Dendritic cell treated with granulocyte-macrophage colony-stimulating factor and Interleukin-4, amounts not matched to agents 40 ng/mL and 50 ng/mL, for 4 days (primary cell): Measurements from ENCODE around the gene BANK1.

Experiments
- H3K27ac Mint-ChIP-seq: one replicate; pipeline ENCODE4 v1.8.0; 2022; ENCODE audit warnings: mild to moderate bottlenecking, mixed read lengths
- H3K27me3 Mint-ChIP-seq: one replicate; pipeline ENCODE4 v1.8.0; 2022; ENCODE audit warnings: mild to moderate bottlenecking, mixed read lengths
- H3K36me3 Mint-ChIP-seq: one replicate; pipeline ENCODE4 v1.8.0; 2022; ENCODE audit warnings: low read depth, mixed read lengths
- H3K4me1 Mint-ChIP-seq: one replicate; pipeline ENCODE4 v1.8.0; 2022; ENCODE audit warnings: low read depth, mixed read lengths
- H3K4me3 Mint-ChIP-seq: one replicate; pipeline ENCODE4 v1.8.0; 2022; ENCODE audit warnings: mild to moderate bottlenecking, moderate library complexity, mixed read lengths
- H3K9me3 Mint-ChIP-seq: one replicate; pipeline ENCODE4 v1.8.0; 2022; ENCODE audit warnings: mixed read lengths
- intact Hi-C: fragments of 100-400 bp; cut with micrococcal nuclease; formaldehyde crosslinking; loops from one replicate; pipeline ENCODE4 v1.15.0; 2022

Gene BANK1

GRCh38 chr4:101791182-101791558, 640 bp downstream of the BANK1 start:
- Mint-ChIP-seq H3K27me3 (no peaks in the 10 kb centered on the region), H3K4me3 (peak overlapping the region; percentile 87), H3K4me1 (peaks cover 18% of the 10 kb centered on the region), H3K27ac (peak overlapping the region; percentile 86), H3K9me3 (no peaks in the 10 kb centered on the region), H3K36me3 (no peaks in the 10 kb centered on the region)
- intact Hi-C loops, result loop anchor here (10.0 kb wide), 1 partner anchor 446 kb away; the partner anchor contains the start of gene PPP3CA

- intact Hi-C loops, result loop anchor here (10.0 kb wide), 1 partner anchor 447 kb away; the partner anchor contains the start of gene PPP3CA
- Mint-ChIP-seq H3K4me1 (peaks cover 18% of the 10 kb centered on the region), H3K4me3 (peak overlapping the region; percentile 13), H3K27me3 (no peaks in the 10 kb centered on the region), H3K27ac (no peak overlapping the region), H3K36me3 (no peaks in the 10 kb centered on the region), H3K9me3 (no peaks in the 10 kb centered on the region)
Observed at GRCh38 chr4:101792056-101792590, 1.6 kb downstream of the BANK1 start.

GRCh38 chr4:101793397-101793796, 2.9 kb downstream of the BANK1 start:
- no peaks in the 10 kb centered on the region for H3K9me3 Mint-ChIP-seq
- intact Hi-C loops, result loop anchor here (10.0 kb wide), 1 partner anchor 449 kb away; the partner anchor contains the start of gene PPP3CA
- no peaks in the 10 kb centered on the region for H3K27me3 Mint-ChIP-seq
- no peak overlapping the region for H3K27ac Mint-ChIP-seq
- peaks cover 18% of the 10 kb centered on the region for H3K4me1 Mint-ChIP-seq
- no peaks in the 10 kb centered on the region for H3K36me3 Mint-ChIP-seq
- no peak overlapping the region for H3K4me3 Mint-ChIP-seq

- Mint-ChIP-seq H3K4me3 (no peak overlapping the region), H3K27ac (no peak overlapping the region), H3K27me3 (no peaks in the 10 kb centered on the region), H3K9me3 (no peaks in the 10 kb centered on the region), H3K4me1 (peaks cover 18% of the 10 kb centered on the region), H3K36me3 (no peaks in the 10 kb centered on the region)
- intact Hi-C loops, result loop anchor here (10.0 kb wide), 1 partner anchor 450 kb away; the partner anchor contains the start of gene PPP3CA
Observed at GRCh38 chr4:101794806-101795205, 4.3 kb downstream of the BANK1 start.

GRCh38 chr4:101795704-101796103, 5.2 kb downstream of the BANK1 start:
- Mint-ChIP-seq H3K4me3 (no peak overlapping the region), H3K27ac (no peak overlapping the region), H3K36me3 (no peaks in the 10 kb centered on the region), H3K9me3 (no peaks in the 10 kb centered on the region), H3K27me3 (no peaks in the 10 kb centered on the region), H3K4me1 (peaks cover 12% of the 10 kb centered on the region)
- intact Hi-C loops, result loop anchor here (10.0 kb wide), 1 partner anchor 451 kb away; the partner anchor contains the start of gene PPP3CA

- H3K9me3 Mint-ChIP-seq, result no peaks in the 10 kb centered on the region
- H3K4me3 Mint-ChIP-seq, result no peak overlapping the region
- peak overlapping the region; percentile 75 for H3K27ac Mint-ChIP-seq
- H3K4me1 Mint-ChIP-seq, result peaks cover 7% of the 10 kb centered on the region
- H3K27me3 Mint-ChIP-seq, result no peaks in the 10 kb centered on the region
- H3K36me3 Mint-ChIP-seq, result no peaks in the 10 kb centered on the region
- intact Hi-C loops, result no loop called here
Observed at GRCh38 chr4:101801958-101802357, 11.4 kb downstream of the BANK1 start.

GRCh38 chr4:101806914-101807313, 16.4 kb downstream of the BANK1 start:
- H3K36me3 Mint-ChIP-seq, result no peaks in the 10 kb centered on the region
- no peaks in the 10 kb centered on the region for H3K9me3 Mint-ChIP-seq
- H3K4me1 Mint-ChIP-seq, result peaks cover 4% of the 10 kb centered on the region
- intact Hi-C loops, result no loop called here
- no peak overlapping the region for H3K4me3 Mint-ChIP-seq
- H3K27me3 Mint-ChIP-seq, result no peaks in the 10 kb centered on the region
- H3K27ac Mint-ChIP-seq, result no peak overlapping the region

- Mint-ChIP-seq H3K27ac (no peak overlapping the region), H3K36me3 (no peaks in the 10 kb centered on the region), H3K4me1 (no peaks in the 10 kb centered on the region), H3K4me3 (no peak overlapping the region), H3K27me3 (no peaks in the 10 kb centered on the region), H3K9me3 (no peaks in the 10 kb centered on the region)
- intact Hi-C loops, result no loop called here
Observed at GRCh38 chr4:101807351-101807750, 16.8 kb downstream of the BANK1 start.

GRCh38 chr4:101813604-101814003, 23.1 kb downstream of the BANK1 start:
- no peaks in the 10 kb centered on the region for H3K36me3 Mint-ChIP-seq
- H3K27me3 Mint-ChIP-seq, result no peaks in the 10 kb centered on the region
- intact Hi-C loops, result no loop called here
- no peaks in the 10 kb centered on the region for H3K9me3 Mint-ChIP-seq
- no peak overlapping the region for H3K4me3 Mint-ChIP-seq
- no peak overlapping the region for H3K27ac Mint-ChIP-seq
- H3K4me1 Mint-ChIP-seq, result no peaks in the 10 kb centered on the region

- intact Hi-C loops, result no loop called here
Observed at GRCh38 chr4:101818362-101818761, 27.8 kb downstream of the BANK1 start.

GRCh38 chr4:101823864-101824263, 33.3 kb downstream of the BANK1 start:
- Mint-ChIP-seq H3K27ac (no peak overlapping the region), H3K4me1 (no peaks in the 10 kb centered on the region), H3K4me3 (no peak overlapping the region), H3K27me3 (no peaks in the 10 kb centered on the region), H3K36me3 (no peaks in the 10 kb centered on the region), H3K9me3 (peaks cover 16% of the 10 kb centered on the region)
- intact Hi-C loops, result no loop called here

More at GRCh38 chr4:101818362-101818761, 27.8 kb downstream of the BANK1 start:
- Mint-ChIP-seq H3K4me3 (no peak overlapping the region), H3K9me3 (peaks cover 16% of the 10 kb centered on the region), H3K36me3 (no peaks in the 10 kb centered on the region), H3K27ac (no peak overlapping the region), H3K4me1 (no peaks in the 10 kb centered on the region), H3K27me3 (no peaks in the 10 kb centered on the region)

GRCh38 chr4:101824500-101824899, 34.0 kb downstream of the BANK1 start:
- Mint-ChIP-seq H3K9me3 (peaks cover 16% of the 10 kb centered on the region), H3K36me3 (no peaks in the 10 kb centered on the region), H3K4me3 (no peak overlapping the region), H3K4me1 (no peaks in the 10 kb centered on the region), H3K27ac (no peak overlapping the region), H3K27me3 (no peaks in the 10 kb centered on the region)
- intact Hi-C loops, result no loop called here

GRCh38 chr4:101825953-101826352, 35.4 kb downstream of the BANK1 start:
- Mint-ChIP-seq H3K36me3 (no peaks in the 10 kb centered on the region), H3K27ac (no peak overlapping the region), H3K9me3 (peaks cover 10% of the 10 kb centered on the region), H3K4me1 (no peaks in the 10 kb centered on the region), H3K4me3 (no peak overlapping the region), H3K27me3 (no peaks in the 10 kb centered on the region)
- intact Hi-C loops, result no loop called here

GRCh38 chr4:101831816-101832215, 41.3 kb downstream of the BANK1 start:
- H3K9me3 Mint-ChIP-seq, result no peaks in the 10 kb centered on the region
- intact Hi-C loops, result no loop called here
- no peaks in the 10 kb centered on the region for H3K27me3 Mint-ChIP-seq
- no peaks in the 10 kb centered on the region for H3K36me3 Mint-ChIP-seq
- H3K4me3 Mint-ChIP-seq, result no peak overlapping the region
- H3K27ac Mint-ChIP-seq, result no peak overlapping the region
- H3K4me1 Mint-ChIP-seq, result peaks cover 27% of the 10 kb centered on the region

- intact Hi-C loops, result no loop called here
- Mint-ChIP-seq H3K27me3 (no peaks in the 10 kb centered on the region), H3K9me3 (no peaks in the 10 kb centered on the region), H3K27ac (peak overlapping the region; percentile 16), H3K36me3 (no peaks in the 10 kb centered on the region), H3K4me1 (peaks cover 27% of the 10 kb centered on the region), H3K4me3 (no peak overlapping the region)
Observed at GRCh38 chr4:101833480-101833879, 43.0 kb downstream of the BANK1 start.
